NCI-H2029 treated with DMSO at 0.1 percent for 48 hours (cell line): ENCODE data around the gene CCDC80.

Experiments
- DNase-seq: peaks from one replicate; lab custom pipeline; 2025; lab: John Stamatoyannopoulos, UW

The CCDC80 gene

GRCh38 chr3:112632596-112632995 lies 8.3 kb downstream of the CCDC80 start:
- DNase-seq: no peak

GRCh38 chr3:112631257-112631656 lies 9.7 kb downstream of the CCDC80 start:
- DNase-seq: no peak

- no peak for DNase-seq
Observed at GRCh38 chr3:112629425-112629824, 11.5 kb downstream of the CCDC80 start.

GRCh38 chr3:112627919-112628466 lies 12.9 kb downstream of the CCDC80 start:
- peak; percentile 76 for DNase-seq

GRCh38 chr3:112627419-112627818 lies 13.5 kb downstream of the CCDC80 start:
- DNase-seq: no peak

GRCh38 chr3:112623717-112624116 lies 17.2 kb downstream of the CCDC80 start:
- no peak for DNase-seq

- DNase-seq: no peak
Observed at GRCh38 chr3:112623213-112623612, 17.7 kb downstream of the CCDC80 start.

GRCh38 chr3:112619295-112619694 lies 21.6 kb downstream of the CCDC80 start:
- DNase-seq: no peak

GRCh38 chr3:112617285-112617684 lies 23.7 kb downstream of the CCDC80 start:
- no peak for DNase-seq

- no peak for DNase-seq
Observed at GRCh38 chr3:112615989-112616731, 24.8 kb downstream of the CCDC80 start.

GRCh38 chr3:112611752-112612515 lies 29.0 kb downstream of the CCDC80 start:
- no peak for DNase-seq

GRCh38 chr3:112610121-112610520 lies 30.8 kb downstream of the CCDC80 start:
- DNase-seq: no peak

- no peak for DNase-seq
Observed at GRCh38 chr3:112607863-112608262, 33.1 kb downstream of the CCDC80 start.

GRCh38 chr3:112606098-112606497 lies 34.8 kb downstream of the CCDC80 start:
- no peak for DNase-seq

- DNase-seq: no peak
Observed at GRCh38 chr3:112605285-112605684, 35.7 kb downstream of the CCDC80 start.

- no peak for DNase-seq
Observed at GRCh38 chr3:112604536-112604935, 36.4 kb downstream of the CCDC80 start.

GRCh38 chr3:112602217-112602838 lies 38.6 kb downstream of the CCDC80 start:
- no peak for DNase-seq

- no peak for DNase-seq
Observed at GRCh38 chr3:112598731-112599130, 42.2 kb downstream of the CCDC80 start.

GRCh38 chr3:112597945-112598344 lies 43.0 kb downstream of the CCDC80 start:
- no peak for DNase-seq

GRCh38 chr3:112594856-112595255 lies 46.1 kb downstream of the CCDC80 start:
- DNase-seq: no peak

- no peak for DNase-seq
Observed at GRCh38 chr3:112593258-112593657, 47.7 kb downstream of the CCDC80 start.

- no peak for DNase-seq
Observed at GRCh38 chr3:112587336-112587735, 53.6 kb downstream of the CCDC80 start.

GRCh38 chr3:112585782-112586181 lies 55.2 kb downstream of the CCDC80 start:
- no peak for DNase-seq
